ENCODE results near the gene DRG2. TPM values are rescaled to one million over a fixed set of nuclear protein-coding genes. Genes with fewer than 3 reads are reported as not detected.

Gene DRG2
- total and polyA plus RNA-seq, 2 of the 4 experiments (the other 2 are of a cell fraction), result 43.6 to 45.1 TPM

DNA sequence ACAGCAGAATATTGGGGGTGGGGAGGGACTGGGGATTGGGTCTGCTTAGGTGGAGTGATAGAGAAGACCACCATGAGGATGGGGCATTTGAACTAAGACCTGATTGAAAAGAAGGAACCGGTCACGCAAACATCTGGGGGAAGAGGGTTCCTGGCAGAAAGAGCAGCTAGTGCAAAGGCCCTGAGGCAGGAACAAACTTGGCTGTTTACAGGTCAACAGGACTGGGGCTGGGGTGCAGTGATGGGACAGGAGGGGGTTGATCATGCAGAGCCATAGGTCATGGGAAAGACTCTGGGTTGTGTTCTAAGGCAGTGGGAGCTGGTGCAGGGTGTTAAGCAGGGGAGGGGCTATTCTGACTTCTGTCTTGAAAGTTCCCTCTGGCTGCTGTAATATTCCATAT, 1.9 kb downstream of the DRG2 start:
- no peak for DNase-seq
- H3K27me3 ChIP-seq (ENCODE audit: control insufficient read depth, insufficient read depth, low read length), result no peaks in the 10 kb centered on the region
- H3K4me2 ChIP-seq (ENCODE audit: low read depth, low read length), result no peak overlapping the region
- H3K23ac ChIP-seq (ENCODE audit: low read depth, low read length), result no peak overlapping the region
- H3K4me3 ChIP-seq (ENCODE audit: insufficient read depth, low read depth, low read length), result no peak overlapping the region
- no peaks in the 10 kb centered on the region for H3K9me3 ChIP-seq (ENCODE audit: control insufficient read depth, insufficient read depth, low read length)
- H2BK5ac ChIP-seq (ENCODE audit: low read depth, low read length, poor library complexity, severe bottlenecking), result no peak overlapping the region
- H3K14ac ChIP-seq (replicated peaks; ENCODE audit: low read depth, low read length), result no peak overlapping the region
- dilution Hi-C loops (cut with HindIII; ENCODE audit: low sequenced_read_pairs, unreplicated experiment), result no loop called here
- H2AK9ac ChIP-seq (replicated peaks; ENCODE audit: low read depth, low read length, poor library complexity), result no peak overlapping the region
- no peak overlapping the region for H2AFZ ChIP-seq (replicated peaks; ENCODE audit: low read length, poor library complexity)
- H3K4ac ChIP-seq (ENCODE audit: low read depth, low read length), result no peak overlapping the region
- no peak for ATAC-seq (ENCODE audit: low read depth)
- no peak overlapping the region for H2AK5ac ChIP-seq (ENCODE audit: low read depth, low read length)
- peaks cover 12% of the 10 kb centered on the region for H3K36me3 ChIP-seq (ENCODE audit: control insufficient read depth, insufficient read depth, low read length)
- no peak overlapping the region for H4K5ac ChIP-seq (ENCODE audit: low read depth, low read length)
- H4K91ac ChIP-seq (ENCODE audit: insufficient read depth, low read depth, low read length), result no peak overlapping the region
- H3K9me1 ChIP-seq (ENCODE audit: insufficient read depth, low read length), result peaks cover 8% of the 10 kb centered on the region
- TF ChIP-seq CHD1 (IDR thresholded peaks at IDR 0.05; ENCODE audit: low read depth, low read length), result no peak
- no peak for TF ChIP-seq NFE2L2 (IDR thresholded peaks at IDR 0.05; ENCODE audit: low read depth, low read length)
- TF ChIP-seq MAZ (IDR thresholded peaks at IDR 0.05; ENCODE audit: borderline replicate concordance, low read depth, low read length), result no peak
- no peak for TF ChIP-seq CEBPB (IDR thresholded peaks at IDR 0.05; ENCODE audit: low read depth, low read length)
- TF ChIP-seq BHLHE40 (IDR thresholded peaks at IDR 0.05; ENCODE audit: low read depth, low read length), result no peak
- TF ChIP-seq, protein P1, sequence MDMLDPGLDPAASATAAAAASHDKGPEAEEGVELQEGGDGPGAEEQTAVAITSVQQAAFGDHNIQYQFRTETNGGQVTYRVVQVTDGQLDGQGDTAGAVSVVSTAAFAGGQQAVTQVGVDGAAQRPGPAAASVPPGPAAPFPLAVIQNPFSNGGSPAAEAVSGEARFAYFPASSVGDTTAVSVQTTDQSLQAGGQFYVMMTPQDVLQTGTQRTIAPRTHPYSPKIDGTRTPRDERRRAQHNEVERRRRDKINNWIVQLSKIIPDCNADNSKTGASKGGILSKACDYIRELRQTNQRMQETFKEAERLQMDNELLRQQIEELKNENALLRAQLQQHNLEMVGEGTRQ (IDR thresholded peaks at IDR 0.05; ENCODE audit: low read depth, low read length), result no peak
- no peak for TF ChIP-seq RFX5 (IDR thresholded peaks at IDR 0.05; ENCODE audit: low read depth, low read length)
- TF ChIP-seq FOS (IDR thresholded peaks at IDR 0.05; ENCODE audit: low read depth, low read length), result no peak
- TF ChIP-seq, protein P2, sequence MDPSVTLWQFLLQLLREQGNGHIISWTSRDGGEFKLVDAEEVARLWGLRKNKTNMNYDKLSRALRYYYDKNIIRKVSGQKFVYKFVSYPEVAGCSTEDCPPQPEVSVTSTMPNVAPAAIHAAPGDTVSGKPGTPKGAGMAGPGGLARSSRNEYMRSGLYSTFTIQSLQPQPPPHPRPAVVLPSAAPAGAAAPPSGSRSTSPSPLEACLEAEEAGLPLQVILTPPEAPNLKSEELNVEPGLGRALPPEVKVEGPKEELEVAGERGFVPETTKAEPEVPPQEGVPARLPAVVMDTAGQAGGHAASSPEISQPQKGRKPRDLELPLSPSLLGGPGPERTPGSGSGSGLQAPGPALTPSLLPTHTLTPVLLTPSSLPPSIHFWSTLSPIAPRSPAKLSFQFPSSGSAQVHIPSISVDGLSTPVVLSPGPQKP (IDR thresholded peaks at IDR 0.05; ENCODE audit: borderline replicate concordance, low read depth, low read length), result no peak
- no peak for TF ChIP-seq MXI1 (IDR thresholded peaks at IDR 0.05; ENCODE audit: borderline replicate concordance, low read depth, low read length)
- no peak for TF ChIP-seq RAD21 (IDR thresholded peaks at IDR 0.05; ENCODE audit: low read length)
- TF ChIP-seq SMC3 (IDR thresholded peaks at IDR 0.05; ENCODE audit: low read depth, low read length), result no peak
- TF ChIP-seq POLR2A (IDR thresholded peaks at IDR 0.05; ENCODE audit: low read depth, low read length), result no peak
- TF ChIP-seq RCOR1 (IDR thresholded peaks at IDR 0.05; ENCODE audit: insufficient replicate concordance, low read length), result no peak
- no peak for TF ChIP-seq MAFK (IDR thresholded peaks at IDR 0.05; ENCODE audit: low read depth, low read length)
- TF ChIP-seq, protein P3, sequence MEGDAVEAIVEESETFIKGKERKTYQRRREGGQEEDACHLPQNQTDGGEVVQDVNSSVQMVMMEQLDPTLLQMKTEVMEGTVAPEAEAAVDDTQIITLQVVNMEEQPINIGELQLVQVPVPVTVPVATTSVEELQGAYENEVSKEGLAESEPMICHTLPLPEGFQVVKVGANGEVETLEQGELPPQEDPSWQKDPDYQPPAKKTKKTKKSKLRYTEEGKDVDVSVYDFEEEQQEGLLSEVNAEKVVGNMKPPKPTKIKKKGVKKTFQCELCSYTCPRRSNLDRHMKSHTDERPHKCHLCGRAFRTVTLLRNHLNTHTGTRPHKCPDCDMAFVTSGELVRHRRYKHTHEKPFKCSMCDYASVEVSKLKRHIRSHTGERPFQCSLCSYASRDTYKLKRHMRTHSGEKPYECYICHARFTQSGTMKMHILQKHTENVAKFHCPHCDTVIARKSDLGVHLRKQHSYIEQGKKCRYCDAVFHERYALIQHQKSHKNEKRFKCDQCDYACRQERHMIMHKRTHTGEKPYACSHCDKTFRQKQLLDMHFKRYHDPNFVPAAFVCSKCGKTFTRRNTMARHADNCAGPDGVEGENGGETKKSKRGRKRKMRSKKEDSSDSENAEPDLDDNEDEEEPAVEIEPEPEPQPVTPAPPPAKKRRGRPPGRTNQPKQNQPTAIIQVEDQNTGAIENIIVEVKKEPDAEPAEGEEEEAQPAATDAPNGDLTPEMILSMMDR (conservative IDR thresholded peaks at IDR 0.05; ENCODE audit: low read depth, low read length), result no peak
- H3K9ac ChIP-seq (ENCODE audit: low read depth, low read length), result no peak overlapping the region
- H2BK120ac ChIP-seq (ENCODE audit: low read depth, low read length), result no peak overlapping the region
- CTCF ChIA-PET, result no interaction called here
- BruUV-seq (replicated peaks), result no TSS peak
- in situ Hi-C loops (cut with MboI; ENCODE audit: low sequenced_read_pairs), result no loop called here
- POLR2A ChIA-PET (ENCODE audit: unreplicated experiment), result no interaction called here
- no peak overlapping the region for H3K56ac ChIP-seq (ENCODE audit: extremely low read depth, insufficient read depth, low read length)
- peaks cover 21 to 56% of the 10 kb centered on the region in 2 experiments for H3K79me1 ChIP-seq (ENCODE audit: low read depth in 1 of 2, low read length in 2 of 2)
- no peak overlapping the region for H2BK15ac ChIP-seq (ENCODE audit: low read depth, low read length)
- H3K4me1 ChIP-seq (ENCODE audit: control insufficient read depth, insufficient read depth, low read length), result peaks cover 6% of the 10 kb centered on the region
- no peak overlapping the region for H2BK20ac ChIP-seq (ENCODE audit: low read depth, low read length)
- intact Hi-C loops (cut with micrococcal nuclease), result no loop called here
- 100% methylated on average over 2 of the region's 2 CpGs; no CpG with 5 or more reads in 1 of the 2 experiments for WGBS, 2 experiments (ENCODE audit: extremely low coverage in 2 of 2, insufficient read length in 1 of 2)
- no peak overlapping the region for H3K27ac ChIP-seq (ENCODE audit: insufficient read depth, low read length)
- H3K18ac ChIP-seq (ENCODE audit: low read depth, low read length), result no peak overlapping the region
- no peak overlapping the region for H4K8ac ChIP-seq (ENCODE audit: low read depth in 2 of 2, low read length in 2 of 2)
- peaks cover 7% of the 10 kb centered on the region; the same call in 1 of the 2 replicates for H4K20me1 ChIP-seq (ENCODE audit: insufficient read depth, low read length)

All from IMR-90 (cell line).